Endothelial cell of umbilical vein (primary cell): ENCODE results near the gene ADGRG1. TPM values are rescaled to one million over a fixed set of nuclear protein-coding genes. Genes with fewer than 3 reads are reported as not detected.

Source experiments
- BruUV-seq: library from RNA; stranded (reverse); fragments of 400-500 nt; replicated peaks from 2 replicates; lab custom pipeline; 2021; lab: Mats Ljungman, UMichigan
- CTCF ChIA-PET: fragments of 300-600, 350-600 bp; sonication (Branson Sonifier 250); formaldehyde crosslinking; loops from one replicate; lab custom pipeline; 2021; ENCODE audit warnings: antibody characterized with exemption, inconsistent platforms; lab: Charles Lee
- POLR2A ChIA-PET: fragments of 300-600, 350-600 bp; sonication (Branson Sonifier 250); formaldehyde crosslinking; loops from one replicate; lab custom pipeline; 2021; ENCODE audit warnings: antibody characterized with exemption, inconsistent platforms; lab: Charles Lee
- DNase-seq: peaks from one replicate; pipeline ENCODE4 v3.0.0-alpha.2; 2011; ENCODE audit warnings: low read depth, low spot score
- FAIRE-seq: peaks from 2 replicates; lab custom pipeline; 2011; peaks lifted over from hg19 to GRCh38; lab: Jason Lieb, UNC
- H2AFZ ChIP-seq: 2 replicates; pipeline ENCODE4 v1.6.0; 2012; ENCODE audit warnings: low read depth, low read length, control low read depth, inconsistent platforms
- H3K27ac ChIP-seq: 2 replicates; pipeline ENCODE4 v1.5.1; 2011; ENCODE audit warnings: low read depth, mild to moderate bottlenecking, control low read depth, low read length, moderate library complexity; ENCODE audit not compliant: insufficient read depth
- H3K27me3 ChIP-seq, 2 experiments: 2 replicates each; pipeline versions ENCODE4 v1.6.0 to v1.6.1; 2011; ENCODE audit warnings: low read length in 2 of 2, mixed read lengths in 1 of 2; ENCODE audit not compliant: control insufficient read depth in 2 of 2, insufficient read depth in 2 of 2
- H3K36me3 ChIP-seq, 2 experiments: 2 replicates in 1 of 2; 3 replicates in 1 of 2; pipeline ENCODE4 v1.5.1; 2011; ENCODE audit warnings: low read length in 2 of 2, mild to moderate bottlenecking in 1 of 2, moderate library complexity in 1 of 2; ENCODE audit not compliant: control insufficient read depth in 2 of 2, insufficient read depth in 2 of 2; ENCODE audit errors: extremely low read depth in 1 of 2
- H3K4me1 ChIP-seq: 3 replicates; pipeline ENCODE4 v1.5.1; 2011; ENCODE audit warnings: mild to moderate bottlenecking, low read length; ENCODE audit not compliant: control insufficient read depth, insufficient read depth; ENCODE audit errors: extremely low read depth
- H3K4me2 ChIP-seq: 2 replicates; pipeline ENCODE4 v1.6.1; 2011; ENCODE audit warnings: low read length, control low read depth, mixed read lengths; ENCODE audit not compliant: insufficient read depth
- H3K4me3 ChIP-seq, 3 experiments: fragments of 200-600 bp in 1 of 3; sonication (generic), shearing (Covaris generic) in 1 of 3; replicated peaks in 1 of 3; 2 replicates each; pipeline ENCODE4 v1.5.1; 2011 to 2016; ENCODE audit warnings: control low read depth in 3 of 3, low read length in 3 of 3, mild to moderate bottlenecking in 2 of 3, inconsistent platforms in 1 of 3, low read depth in 1 of 3, moderate library complexity in 1 of 3; ENCODE audit not compliant: insufficient read depth in 1 of 3
- H3K79me2 ChIP-seq: 2 replicates; pipeline ENCODE4 v1.6.0; 2012; ENCODE audit warnings: low read length, inconsistent platforms; ENCODE audit not compliant: control insufficient read depth, insufficient read depth
- H3K9ac ChIP-seq: replicated peaks from 2 replicates; pipeline ENCODE3; 2011; ENCODE audit warnings: low read length, control low read depth; ENCODE audit not compliant: insufficient read depth; ENCODE audit errors: extremely low read depth
- H3K9me1 ChIP-seq: replicated peaks from 3 replicates; pipeline ENCODE4 v1.6.0; 2011; ENCODE audit warnings: mild to moderate bottlenecking, low read length; ENCODE audit not compliant: control insufficient read depth, insufficient read depth; ENCODE audit errors: extremely low read depth
- H3K9me3 ChIP-seq: replicated peaks from 2 replicates; pipeline ENCODE4 v1.5.1; 2012; ENCODE audit warnings: low read length, inconsistent platforms; ENCODE audit not compliant: control insufficient read depth, insufficient read depth
- H4K20me1 ChIP-seq: replicated peaks from 2 replicates; pipeline ENCODE3; 2011; ENCODE audit warnings: mild to moderate bottlenecking, low read length; ENCODE audit not compliant: control insufficient read depth, insufficient read depth; ENCODE audit errors: extremely low read depth
- CTCF ChIP-seq, 2 donors: IDR thresholded peaks; 1 replicate in 1 of 2; 2 replicates in 1 of 2; pipeline ENCODE4 v1.5.1; 2011; ENCODE audit warnings: low read length in 2 of 2, mild to moderate bottlenecking in 2 of 2, moderate library complexity in 2 of 2, control low read depth in 1 of 2, inconsistent platforms in 1 of 2, low read depth in 1 of 2; ENCODE audit not compliant: insufficient read depth in 1 of 2; ENCODE audit errors: extremely low read depth in 1 of 2
- EZH2 ChIP-seq: IDR thresholded peaks from 2 replicates; pipeline ENCODE4 v1.6.1; 2012; ENCODE audit warnings: borderline replicate concordance, low read depth, mild to moderate bottlenecking, moderate library complexity, low read length, inconsistent platforms; ENCODE audit not compliant: severe bottlenecking
- FOS ChIP-seq: IDR thresholded peaks from 2 replicates; pipeline ENCODE4 v1.6.1; 2011; ENCODE audit warnings: mild to moderate bottlenecking, low read length, moderate library complexity, borderline replicate concordance; ENCODE audit not compliant: insufficient read depth
- GATA2 ChIP-seq: IDR thresholded peaks from 2 replicates; pipeline ENCODE4 v1.7.0; 2011; ENCODE audit warnings: low read depth, mild to moderate bottlenecking, moderate library complexity, mixed read lengths, low read length; ENCODE audit not compliant: insufficient read length, insufficient read depth
- JUN ChIP-seq: IDR thresholded peaks from 2 replicates; pipeline ENCODE4 v1.6.1; 2011; ENCODE audit warnings: borderline replicate concordance, low read depth; ENCODE audit not compliant: insufficient read length, insufficient read depth
- MAX ChIP-seq: IDR thresholded peaks from 2 replicates; pipeline ENCODE4 v1.6.1; 2011; ENCODE audit not compliant: insufficient read depth, insufficient read length
- MYC ChIP-seq: IDR thresholded peaks from one replicate; pipeline ENCODE4 v1.6.1; 2011; ENCODE audit warnings: mild to moderate bottlenecking, low read depth, low read length
- POLR2A ChIP-seq: IDR thresholded peaks from 2 replicates; pipeline ENCODE4 v1.6.1; 2012; ENCODE audit warnings: low read depth, mild to moderate bottlenecking, control low read depth, low read length
- POLR2AphosphoS5 ChIP-seq: IDR thresholded peaks from 2 replicates; pipeline ENCODE4 v1.6.1; 2012; ENCODE audit warnings: low read depth, mild to moderate bottlenecking, control low read depth, low read length, moderate library complexity; ENCODE audit not compliant: insufficient read depth
- dilution Hi-C: fragments of 300-500 bp; cut with MboI; formaldehyde crosslinking; loops from one replicate; pipeline ENCODE4 v1.15.0; 2019; ENCODE audit warnings: low sequenced_read_pairs; ENCODE audit not compliant: extremely low pct_ligation_motif_present
- intact Hi-C: fragments of 100-400 bp; cut with micrococcal nuclease; formaldehyde crosslinking; loops from one replicate; pipeline ENCODE4 v1.10.0; 2022
- polyA plus RNA-seq, 4 experiments: library from polyadenylated mRNA; depleted of rRNA in 3 of 4; stranded (reverse) in 3 of 4; unstranded in 1 of 4; fragments of >200 nt; gene quantifications; 2 replicates each; pipeline versions ENCODE4 v1.2.1 to v1.2.3, GENCODE V29; 2011 to 2012; ENCODE audit warnings: missing spikeins in 1 of 4
- total RNA-seq: library from RNA; stranded (reverse); gene quantifications from 2 replicates; pipeline ENCODE4 v1.2.3, GENCODE V29; 2021

Gene ADGRG1
- total and polyA plus RNA-seq, 2 donors (not counting 3 experiments of a cell fraction or from before 2014, with no cell fraction given): 45.6 to 92.5 TPM

GRCh38 chr16:57713596-57713995 lies 85.2 kb downstream of the ADGRG1 start:
- dilution Hi-C loops: no loop called here
- POLR2A ChIA-PET: no interaction called here
- H3K9me1 ChIP-seq: no peaks in the 10 kb centered on the region
- H3K36me3 ChIP-seq: no peaks in the 10 kb centered on the region
- H3K27me3 ChIP-seq: peaks cover 20 to 34% of the 10 kb centered on the region in 2 experiments
- no peaks in the 10 kb centered on the region for H3K79me2 ChIP-seq
- no TSS peak for BruUV-seq
- DNase-seq (no peak), FAIRE-seq (no peak)
- no peaks in the 10 kb centered on the region for H4K20me1 ChIP-seq
- intact Hi-C loops: no loop called here
- H3K4me3 ChIP-seq: no peak overlapping the region
- no peak overlapping the region for H3K27ac ChIP-seq
- no peaks in the 10 kb centered on the region for H3K4me1 ChIP-seq
- CTCF ChIA-PET: interaction anchor here (1.5 to 3.3 kb wide), 3 partner anchors 10 to 137 kb away, joined by 5 to 21 read pairs (median 17); no protein-coding TSS in a partner anchor
- no peak for TF ChIP-seq POLR2A
- TF ChIP-seq POLR2AphosphoS5: no peak
- TF ChIP-seq MAX: no peak
- TF ChIP-seq EZH2: no peak
- no peak for TF ChIP-seq GATA2
- no peak for TF ChIP-seq JUN
- TF ChIP-seq FOS: no peak
- no peak for TF ChIP-seq CTCF (IDR thresholded peaks at IDR 0.05; ENCODE audit: extremely low read depth in 1 of 2, insufficient read depth in 1 of 2, low read depth in 1 of 2, low read length in 2 of 2)
- no peak for TF ChIP-seq MYC
- H2AFZ ChIP-seq: no peak overlapping the region
- H3K9ac ChIP-seq: no peak overlapping the region
- H3K4me2 ChIP-seq: no peak overlapping the region
- no peaks in the 10 kb centered on the region for H3K9me3 ChIP-seq
